ENCODE measurements around the gene MIP.
"Not testable (repeated sequence)": the region's sequence is repeated elsewhere in the genome, so short reads cannot be mapped to it uniquely, and the experiment has no call there.

- peak in 3 of 4 experiments; percentile 18 to 46 (median 26) for TF ChIP-seq CTCF (IDR thresholded peaks at IDR 0.05)
- not testable (repeated sequence) for TF ChIP-seq POLR2A, EP300, POLR2AphosphoS5 (IDR thresholded peaks at IDR 0.05)
Measured at GRCh38 chr12:56496704-56497103, 42.2 kb upstream of the MIP start.

Measured in gastroesophageal sphincter (tissue), 3 donors.